Endometrial microvascular endothelial cells (primary cell): ENCODE results near the gene STIM2. TPM values are rescaled to one million over a fixed set of nuclear protein-coding genes. Genes with fewer than 3 reads are reported as not detected.
"Not testable (repeated sequence)": the region's sequence is repeated elsewhere in the genome, so short reads cannot be mapped to it uniquely, and the experiment has no call there.

Experiments
- in situ Hi-C: cut with HindIII; loops from 2 replicates; pipeline ENCODE4 v1.10.0; 2017; ENCODE audit warnings: low sequenced_read_pairs, low pct_unique_long_range_greater_than_20kb; ENCODE audit errors: inconsistent ontology term
- total RNA-seq: library from RNA; depleted of rRNA; stranded (reverse); fragments of >200 nt; gene quantifications from one replicate; pipeline ENCODE4 v1.2.3, GENCODE V29; 2015; ENCODE audit errors: inconsistent ontology term

STIM2 gene
- total RNA-seq, 1 donor from 2014 or later, result 12.4 TPM

GRCh38 chr4:26975464-26976181 lies 115.0 kb downstream of the STIM2 start:
- in situ Hi-C loops, result not testable (repeated sequence)

GRCh38 chr4:26978387-26979053 lies 117.9 kb downstream of the STIM2 start:
- in situ Hi-C loops, result no loop called here

DNA sequence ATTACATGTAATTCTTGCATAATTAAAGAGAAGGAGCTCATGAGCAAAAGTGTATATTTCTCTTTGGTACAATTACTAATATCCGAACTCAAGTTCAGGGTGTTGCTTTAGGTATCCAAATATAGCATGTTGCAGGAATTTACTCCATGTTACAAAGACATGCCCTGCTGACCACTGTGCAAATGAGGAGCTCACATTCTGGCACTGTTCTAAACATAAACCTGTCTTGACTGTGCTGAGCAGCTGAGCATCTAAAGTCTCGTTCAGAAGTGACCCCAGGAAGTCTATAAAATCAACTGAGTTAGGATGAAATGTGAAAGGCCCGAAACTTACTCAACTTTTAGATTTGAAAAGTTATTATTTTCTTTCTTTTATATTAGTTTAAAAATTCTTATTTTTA lies 124.3 kb downstream of the STIM2 start:
- in situ Hi-C loops, result no loop called here

DNA sequence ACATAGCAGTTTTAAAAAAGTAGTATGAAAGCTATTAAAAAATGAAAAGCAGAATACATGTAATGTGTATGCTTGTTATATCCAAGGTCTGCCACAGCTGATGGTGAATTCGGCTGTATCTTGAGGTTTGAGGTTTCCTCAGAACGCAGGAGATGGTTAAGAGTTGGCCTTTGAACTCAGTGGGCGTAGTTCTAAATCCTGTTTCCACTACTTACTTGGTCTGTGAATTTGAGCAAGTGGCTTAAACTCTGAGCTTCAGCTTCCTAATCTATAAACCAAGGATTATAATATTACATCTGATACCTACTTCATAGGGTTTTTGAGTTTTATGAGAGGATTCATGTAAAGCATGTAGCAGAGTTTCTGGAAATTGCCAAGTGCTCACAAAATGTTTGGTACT lies 125.2 kb downstream of the STIM2 start:
- in situ Hi-C loops, result no loop called here

GRCh38 chr4:26987191-26987590 lies 126.5 kb downstream of the STIM2 start:
- in situ Hi-C loops, result no loop called here

- in situ Hi-C loops, result no loop called here
Observed at GRCh38 chr4:26991057-26991456, 130.4 kb downstream of the STIM2 start.

DNA sequence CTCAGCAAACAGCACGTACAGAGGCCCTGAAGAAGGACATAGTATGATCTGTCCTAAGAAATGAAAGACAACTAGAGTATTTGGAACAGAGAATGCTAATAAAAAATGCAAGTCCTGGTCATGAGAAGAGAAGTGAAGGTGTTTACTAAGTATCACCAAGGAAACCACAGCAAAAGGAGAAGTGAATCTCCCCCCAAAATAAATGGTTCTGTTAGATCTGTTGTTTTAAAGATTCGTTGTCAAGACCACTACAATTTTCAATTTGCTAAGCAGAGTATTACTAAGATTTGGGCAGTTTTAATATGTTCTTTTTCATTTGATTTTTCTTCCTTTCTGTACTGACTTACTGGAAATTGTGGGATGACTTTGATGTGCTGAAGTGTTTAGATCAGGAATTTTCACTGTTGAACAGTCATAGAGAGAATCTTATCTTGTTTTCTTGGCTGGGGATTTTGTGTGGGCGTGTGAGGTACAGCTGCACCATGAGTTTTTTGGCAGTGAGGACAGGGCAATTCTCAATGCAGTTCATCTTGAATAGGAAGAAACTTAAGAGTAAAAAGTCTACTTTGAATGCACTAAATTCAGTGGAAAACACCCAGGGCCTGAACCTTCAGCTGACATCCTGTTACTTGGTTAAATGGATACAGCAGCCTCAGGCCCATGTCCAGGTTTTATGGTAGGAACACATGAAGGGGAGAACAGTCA lies 132.2 kb downstream of the STIM2 start:
- in situ Hi-C loops, result no loop called here

- in situ Hi-C loops, result no loop called here
Observed at GRCh38 chr4:26993539-26993938, 132.9 kb downstream of the STIM2 start.

DNA sequence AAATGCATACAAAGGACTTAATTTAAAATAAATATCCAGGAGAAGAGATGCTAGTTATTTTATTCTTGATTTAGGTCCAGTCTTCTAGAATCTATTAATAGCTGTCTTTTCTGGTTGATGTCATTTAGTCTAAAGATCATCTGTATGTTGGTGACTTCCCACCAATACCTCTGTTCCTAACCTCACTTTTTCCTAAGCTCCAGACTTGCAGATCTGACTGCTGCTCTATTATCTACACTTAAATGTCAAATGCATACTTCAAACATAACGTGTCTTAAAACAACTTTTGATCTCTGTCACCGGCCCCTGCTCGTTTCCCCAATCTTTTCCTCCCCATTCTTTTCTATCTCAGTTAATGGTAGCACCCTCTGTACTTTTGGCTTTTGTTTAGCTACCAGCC lies 133.3 kb downstream of the STIM2 start:
- in situ Hi-C loops, result no loop called here

DNA sequence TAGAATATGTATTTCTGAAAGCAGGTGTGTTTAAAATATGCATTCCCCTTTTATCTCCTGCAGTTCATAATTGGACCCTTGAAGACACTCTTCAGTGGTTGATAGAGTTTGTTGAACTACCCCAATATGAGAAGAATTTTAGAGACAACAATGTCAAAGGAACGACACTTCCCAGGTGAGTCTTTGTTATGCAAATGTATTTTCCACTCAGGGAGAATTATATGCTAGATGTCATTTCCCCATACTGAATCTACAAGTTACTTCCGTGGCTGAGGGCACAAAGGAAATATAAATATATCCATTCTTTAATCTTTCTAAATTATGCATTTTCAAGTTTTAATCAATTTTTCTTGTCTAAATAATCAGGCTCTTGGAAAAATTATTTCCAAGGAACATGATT lies 134.7 kb downstream of the STIM2 start:
- in situ Hi-C loops, result no loop called here

DNA sequence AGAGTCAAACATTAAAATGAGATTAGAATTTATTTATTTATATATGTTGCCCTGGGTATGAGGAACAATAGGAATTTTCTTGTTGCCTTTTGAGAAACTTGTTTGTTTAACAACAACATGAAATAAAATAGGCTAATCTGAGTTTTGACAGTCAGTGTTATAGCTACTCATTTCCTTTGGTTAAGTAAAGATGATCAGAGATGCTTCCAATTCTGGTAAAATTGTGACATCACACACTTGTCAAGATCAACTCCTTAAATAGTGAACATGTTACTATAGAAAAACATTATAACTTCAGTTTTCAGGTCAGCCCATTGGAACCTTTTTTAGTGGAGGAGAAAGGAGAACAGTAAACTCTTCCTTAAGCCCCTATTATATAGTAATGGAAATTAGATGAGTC lies 136.1 kb downstream of the STIM2 start:
- in situ Hi-C loops, result no loop called here

- in situ Hi-C loops, result no loop called here
Observed at GRCh38 chr4:26999689-27000088, 139.0 kb downstream of the STIM2 start.

GRCh38 chr4:27000122-27000521 lies 139.5 kb downstream of the STIM2 start:
- in situ Hi-C loops, result no loop called here

DNA sequence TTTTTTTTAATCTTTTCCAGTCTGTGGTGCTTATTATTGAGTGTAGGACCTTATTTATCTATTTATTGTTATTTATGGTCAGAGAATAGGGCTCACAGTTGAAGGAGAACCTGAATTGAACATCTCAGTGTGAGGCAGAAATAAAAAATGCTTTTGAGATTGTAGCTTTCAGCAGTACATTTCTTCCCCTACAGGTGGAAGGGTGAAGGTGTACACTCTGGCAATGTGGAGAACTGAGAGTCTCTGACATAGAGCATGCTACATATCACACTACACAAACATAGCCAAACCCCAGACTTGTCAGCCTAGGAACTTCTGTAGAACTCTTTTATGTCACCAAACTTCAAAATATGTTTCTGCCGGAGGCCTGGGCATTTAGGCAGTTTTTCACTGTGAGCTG lies 140.2 kb downstream of the STIM2 start:
- in situ Hi-C loops, result no loop called here

GRCh38 chr4:27001398-27002164 lies 140.9 kb downstream of the STIM2 start:
- in situ Hi-C loops, result no loop called here

DNA sequence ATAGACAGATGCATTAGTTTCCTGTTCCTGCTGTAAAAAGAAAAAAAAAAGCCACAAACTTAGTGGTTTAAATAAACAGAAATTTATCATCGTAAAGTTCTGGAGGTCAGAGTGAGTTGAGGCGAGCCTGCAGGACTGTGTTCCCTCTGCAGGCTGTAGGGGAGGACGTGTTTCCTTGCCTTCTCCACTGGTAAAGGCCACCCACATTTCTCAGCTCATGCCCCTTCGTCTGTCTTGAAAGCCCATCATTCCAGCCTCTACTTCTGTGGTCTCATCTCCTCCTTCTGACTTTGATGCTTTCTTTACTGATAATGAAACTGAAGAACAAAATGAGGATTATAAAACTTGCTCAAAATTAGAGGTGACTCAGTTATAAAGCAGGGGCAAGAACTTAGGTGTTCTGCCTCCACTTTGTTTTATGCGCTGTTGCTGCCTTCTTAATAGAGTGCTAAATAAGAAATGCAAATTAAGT lies 143.0 kb downstream of the STIM2 start:
- in situ Hi-C loops, result no loop called here

DNA sequence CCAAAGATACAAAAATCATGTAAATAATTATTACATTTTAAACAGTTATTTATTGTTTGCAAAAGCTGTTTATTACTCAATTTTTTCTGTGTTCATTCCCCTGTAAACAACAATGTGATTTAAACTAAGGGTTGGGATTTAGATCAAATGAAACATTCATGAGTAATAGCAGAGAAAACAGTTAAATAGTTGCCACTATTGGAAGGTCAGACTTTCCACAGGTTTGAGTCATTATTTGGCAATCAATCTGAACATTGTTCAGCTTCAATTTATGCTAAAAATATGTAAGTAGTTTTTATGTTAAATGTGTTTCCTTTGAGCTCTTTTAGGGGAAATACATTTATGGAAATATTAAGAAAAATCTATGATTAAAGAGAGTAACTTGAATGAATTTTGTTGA lies 144.9 kb downstream of the STIM2 start:
- in situ Hi-C loops, result no loop called here

DNA sequence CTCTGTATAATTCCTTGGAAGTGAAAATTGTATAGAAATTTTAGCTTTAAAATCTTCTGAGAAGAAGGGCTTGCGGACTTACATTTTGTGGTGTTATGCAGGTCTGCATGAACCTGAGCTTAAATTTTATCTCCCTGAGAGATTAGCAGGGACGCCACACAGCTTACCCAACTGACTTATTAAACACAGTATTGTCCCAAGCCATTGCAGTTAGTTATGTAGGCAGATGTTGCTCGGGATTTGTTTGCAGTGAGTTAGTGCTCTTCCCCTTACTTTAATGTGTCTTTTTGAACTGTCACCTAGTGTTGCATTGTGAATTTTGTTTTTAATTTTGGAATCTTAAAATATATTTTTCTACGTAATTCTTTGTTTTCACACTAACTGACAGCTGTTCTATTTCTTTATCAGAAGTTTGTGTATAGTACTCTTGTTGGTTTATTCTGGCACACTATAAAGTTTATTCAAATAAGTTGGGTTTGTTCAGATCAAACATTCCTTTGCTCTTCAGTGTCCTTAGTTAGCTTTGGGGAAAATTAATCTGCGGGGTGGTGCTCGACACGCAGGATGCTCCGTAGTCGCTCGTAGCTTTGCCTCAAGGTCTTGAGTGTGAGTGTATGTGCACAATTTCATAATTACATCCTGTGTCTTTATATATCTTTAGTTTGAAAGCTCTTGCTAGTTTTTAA lies 145.4 kb downstream of the STIM2 start:
- in situ Hi-C loops, result no loop called here

GRCh38 chr4:27006646-27007045 lies 146.0 kb downstream of the STIM2 start:
- in situ Hi-C loops, result no loop called here
